ENCODE data around the gene TPD52L1.

TPD52L1 gene

GRCh38 chr6:125188594-125189203 is 35.1 kb downstream of the TPD52L1 start:
- Histone ChIP-seq H2BK12ac (ENCODE audit: low read length in 2 of 2) (no peak overlapping the region), H3K4me2 (ENCODE audit: low read length, poor library complexity, severe bottlenecking) (no peak overlapping the region), H3K27ac (ENCODE audit: low read length, poor library complexity, severe bottlenecking) (peak overlapping the region; percentile 86), H2BK5ac (ENCODE audit: low read depth, low read length, poor library complexity, severe bottlenecking) (no peak overlapping the region), H3K4ac (ENCODE audit: low read depth in 1 of 2, low read length in 2 of 2) (no peak overlapping the region), H2BK15ac (ENCODE audit: low read depth, poor library complexity, severe bottlenecking) (no peak overlapping the region), H2AFZ (ENCODE audit: low read depth, low read length) (no peak overlapping the region), H3K4me3 (ENCODE audit: insufficient read depth in 1 of 2, low read depth in 1 of 2, low read length in 2 of 2) (no peak overlapping the region), H2BK120ac (ENCODE audit: low read depth, low read length) (no peak overlapping the region), H3K23ac (ENCODE audit: low read length in 2 of 2) (no peak overlapping the region), H3K4me1 (ENCODE audit: control insufficient read depth, insufficient read depth, low read depth, low read length) (peaks cover 9% of the 10 kb centered on the region), H2AK5ac (ENCODE audit: low read length, severe bottlenecking) (no peak overlapping the region), H3K27me3 (ENCODE audit: control insufficient read depth in 1 of 2, insufficient read depth in 1 of 2, low read length in 2 of 2) (no peaks in the 10 kb centered on the region), H4K8ac (ENCODE audit: low read length) (no peak overlapping the region), H3K18ac (ENCODE audit: low read depth in 1 of 2, low read length in 2 of 2) (no peak overlapping the region), H3K14ac (ENCODE audit: low read length in 2 of 2) (no peak overlapping the region), H3K9ac (ENCODE audit: low read length) (peak overlapping the region; percentile 22), H4K91ac (ENCODE audit: low read length) (no peak overlapping the region), H3K79me1 (replicated peaks; ENCODE audit: low read length, poor library complexity, severe bottlenecking) (peaks cover 13% of the 10 kb centered on the region), H3K9me3 (ENCODE audit: control insufficient read depth, low read length) (no peaks in the 10 kb centered on the region), H3K36me3 (ENCODE audit: control insufficient read depth in 1 of 2, insufficient read depth in 2 of 2, low read depth in 1 of 2, low read length in 2 of 2) (no peaks in the 10 kb centered on the region)
- DNase-seq, result no peak
- 85% methylated on average over 1 of the region's 1 CpG for WGBS

- Histone ChIP-seq H3K4me3 (ENCODE audit: insufficient read depth in 1 of 2, low read depth in 1 of 2, low read length in 2 of 2) (no peak overlapping the region), H3K36me3 (ENCODE audit: control insufficient read depth in 1 of 2, insufficient read depth in 2 of 2, low read depth in 1 of 2, low read length in 2 of 2) (no peaks in the 10 kb centered on the region), H2BK5ac (ENCODE audit: low read depth, low read length, poor library complexity, severe bottlenecking) (no peak overlapping the region), H3K18ac (ENCODE audit: low read depth in 1 of 2, low read length in 2 of 2) (no peak overlapping the region), H3K9me3 (ENCODE audit: control insufficient read depth, low read length) (no peaks in the 10 kb centered on the region), H2BK15ac (ENCODE audit: low read depth, poor library complexity, severe bottlenecking) (no peak overlapping the region), H3K27ac (ENCODE audit: low read length, poor library complexity, severe bottlenecking) (no peak overlapping the region), H3K23ac (ENCODE audit: low read length in 2 of 2) (no peak overlapping the region), H4K8ac (ENCODE audit: low read length) (no peak overlapping the region), H2BK12ac (ENCODE audit: low read length in 2 of 2) (no peak overlapping the region), H2BK120ac (ENCODE audit: low read depth, low read length) (no peak overlapping the region), H2AFZ (ENCODE audit: low read depth, low read length) (no peak overlapping the region), H4K91ac (ENCODE audit: low read length) (no peak overlapping the region), H3K9ac (ENCODE audit: low read length) (peak overlapping the region; percentile 22), H3K4me2 (ENCODE audit: low read length, poor library complexity, severe bottlenecking) (no peak overlapping the region), H2AK5ac (ENCODE audit: low read length, severe bottlenecking) (no peak overlapping the region), H3K14ac (ENCODE audit: low read length in 2 of 2) (no peak overlapping the region), H3K4ac (ENCODE audit: low read depth in 1 of 2, low read length in 2 of 2) (no peak overlapping the region), H3K79me1 (replicated peaks; ENCODE audit: low read length, poor library complexity, severe bottlenecking) (peaks cover 11% of the 10 kb centered on the region), H3K4me1 (ENCODE audit: control insufficient read depth, insufficient read depth, low read depth, low read length) (peaks cover 5% of the 10 kb centered on the region), H3K27me3 (ENCODE audit: control insufficient read depth in 1 of 2, insufficient read depth in 1 of 2, low read length in 2 of 2) (no peaks in the 10 kb centered on the region)
- WGBS, result no CpG with 5 or more reads among the region's 1 CpG
- no peak for DNase-seq
Observed at GRCh38 chr6:125189494-125189893, 35.9 kb downstream of the TPD52L1 start.

- no peak overlapping the region for H2AFZ ChIP-seq (ENCODE audit: low read depth, low read length)
- no peak overlapping the region for H4K8ac ChIP-seq (ENCODE audit: low read length)
- no peaks in the 10 kb centered on the region for H3K9me3 ChIP-seq (ENCODE audit: control insufficient read depth, low read length)
- H4K91ac ChIP-seq (ENCODE audit: low read length), result peak overlapping the region; percentile 66
- no peak overlapping the region for H3K9ac ChIP-seq (ENCODE audit: low read length)
- WGBS, result 99% methylated on average over 2 of the region's 4 CpGs
- H3K4me1 ChIP-seq (ENCODE audit: control insufficient read depth, insufficient read depth, low read depth, low read length), result peaks cover 6% of the 10 kb centered on the region
- H2BK12ac ChIP-seq (ENCODE audit: low read length in 2 of 2), result no peak overlapping the region
- no peak overlapping the region for H3K14ac ChIP-seq (ENCODE audit: low read length in 2 of 2)
- H3K23ac ChIP-seq (ENCODE audit: low read length in 2 of 2), result no peak overlapping the region
- peaks cover 13% of the 10 kb centered on the region for H3K79me1 ChIP-seq (replicated peaks; ENCODE audit: low read length, poor library complexity, severe bottlenecking)
- no peak overlapping the region for H3K27ac ChIP-seq (ENCODE audit: low read length, poor library complexity, severe bottlenecking)
- no peak overlapping the region for H2BK15ac ChIP-seq (ENCODE audit: low read depth, poor library complexity, severe bottlenecking)
- H2BK120ac ChIP-seq (ENCODE audit: low read depth, low read length), result no peak overlapping the region
- no peak overlapping the region for H2BK5ac ChIP-seq (ENCODE audit: low read depth, low read length, poor library complexity, severe bottlenecking)
- H3K4me3 ChIP-seq (ENCODE audit: insufficient read depth in 1 of 2, low read depth in 1 of 2, low read length in 2 of 2), result no peak overlapping the region
- no peak overlapping the region for H3K18ac ChIP-seq (ENCODE audit: low read depth in 1 of 2, low read length in 2 of 2)
- H2AK5ac ChIP-seq (ENCODE audit: low read length, severe bottlenecking), result peak overlapping the region; percentile 90
- H3K4ac ChIP-seq (ENCODE audit: low read depth in 1 of 2, low read length in 2 of 2), result no peak overlapping the region
- H3K36me3 ChIP-seq (ENCODE audit: control insufficient read depth in 1 of 2, insufficient read depth in 2 of 2, low read depth in 1 of 2, low read length in 2 of 2), result no peaks in the 10 kb centered on the region
- DNase-seq, result no peak
- no peak overlapping the region for H3K4me2 ChIP-seq (ENCODE audit: low read length, poor library complexity, severe bottlenecking)
- H3K27me3 ChIP-seq (ENCODE audit: control insufficient read depth in 1 of 2, insufficient read depth in 1 of 2, low read length in 2 of 2), result no peaks in the 10 kb centered on the region
Observed at GRCh38 chr6:125190667-125191066, 37.1 kb downstream of the TPD52L1 start.

GRCh38 chr6:125191916-125192609 is 38.5 kb downstream of the TPD52L1 start:
- peak overlapping the region; percentile 39 for H2AFZ ChIP-seq (ENCODE audit: low read depth, low read length)
- peak overlapping the region in 1 of 2 experiments; percentile 65 for H3K14ac ChIP-seq (ENCODE audit: low read length in 2 of 2)
- no peak overlapping the region for H2BK15ac ChIP-seq (ENCODE audit: low read depth, poor library complexity, severe bottlenecking)
- H3K9me3 ChIP-seq (ENCODE audit: control insufficient read depth, low read length), result no peaks in the 10 kb centered on the region
- peak overlapping the region; percentile 68 for H3K27ac ChIP-seq (ENCODE audit: low read length, poor library complexity, severe bottlenecking)
- H3K4me3 ChIP-seq (ENCODE audit: insufficient read depth in 1 of 2, low read depth in 1 of 2, low read length in 2 of 2), result peak overlapping the region in 1 of 2 experiments; percentile 30
- H3K23ac ChIP-seq (ENCODE audit: low read length in 2 of 2), result no peak overlapping the region
- H2BK5ac ChIP-seq (ENCODE audit: low read depth, low read length, poor library complexity, severe bottlenecking), result no peak overlapping the region
- H4K91ac ChIP-seq (ENCODE audit: low read length), result no peak overlapping the region
- H3K4me1 ChIP-seq (ENCODE audit: control insufficient read depth, insufficient read depth, low read depth, low read length), result peaks cover 7% of the 10 kb centered on the region
- H3K4ac ChIP-seq (ENCODE audit: low read depth in 1 of 2, low read length in 2 of 2), result no peak overlapping the region
- H3K9ac ChIP-seq (ENCODE audit: low read length), result peak overlapping the region; percentile 56
- no peak overlapping the region for H2AK5ac ChIP-seq (ENCODE audit: low read length, severe bottlenecking)
- no peaks in the 10 kb centered on the region for H3K36me3 ChIP-seq (ENCODE audit: control insufficient read depth in 1 of 2, insufficient read depth in 2 of 2, low read depth in 1 of 2, low read length in 2 of 2)
- H2BK12ac ChIP-seq (ENCODE audit: low read length in 2 of 2), result no peak overlapping the region
- no peaks in the 10 kb centered on the region for H3K27me3 ChIP-seq (ENCODE audit: control insufficient read depth in 1 of 2, insufficient read depth in 1 of 2, low read length in 2 of 2)
- H3K18ac ChIP-seq (ENCODE audit: low read depth in 1 of 2, low read length in 2 of 2), result no peak overlapping the region
- no peak overlapping the region for H3K4me2 ChIP-seq (ENCODE audit: low read length, poor library complexity, severe bottlenecking)
- peaks cover 13% of the 10 kb centered on the region for H3K79me1 ChIP-seq (replicated peaks; ENCODE audit: low read length, poor library complexity, severe bottlenecking)
- DNase-seq, result peak; percentile 79
- no peak overlapping the region for H4K8ac ChIP-seq (ENCODE audit: low read length)
- WGBS, result 55% methylated on average over 5 of the region's 5 CpGs
- no peak overlapping the region for H2BK120ac ChIP-seq (ENCODE audit: low read depth, low read length)

Measured in mesenchymal stem cell (in vitro differentiated cells and primary cell).